Calu3 (cell line): Measurements from ENCODE around the gene SEC14L2. TPM values are rescaled to one million over a fixed set of nuclear protein-coding genes. Genes with fewer than 3 reads are reported as not detected.
A peak's percentile ranks its signal among the peaks of the same experiment; 100 is the strongest.

ENCODE experiments used
- BruUV-seq: library from RNA; stranded (reverse); fragments of 400-500 nt; replicated peaks from 2 replicates; lab custom pipeline; 2021; lab: Mats Ljungman, UMichigan
- CTCF ChIA-PET: fragments of 300-600 bp; sonication (Branson Sonifier 250); formaldehyde crosslinking; loops from one replicate; lab custom pipeline; 2022; ENCODE audit warnings: antibody characterized with exemption; lab: Charles Lee
- DNase-seq: peaks from one replicate; pipeline ENCODE4 v3.0.0; 2022
- H3K27ac Mint-ChIP-seq: one replicate; pipeline ENCODE4 v1.8.0; 2022; ENCODE audit warnings: mixed read lengths; ENCODE audit not compliant: unreplicated experiment
- H3K27me3 Mint-ChIP-seq: one replicate; pipeline ENCODE4 v1.8.0; 2022; ENCODE audit warnings: mixed read lengths; ENCODE audit not compliant: unreplicated experiment
- H3K36me3 Mint-ChIP-seq: one replicate; pipeline ENCODE4 v1.8.0; 2022; ENCODE audit warnings: mild to moderate bottlenecking, moderate library complexity, mixed read lengths; ENCODE audit not compliant: insufficient read depth, unreplicated experiment
- H3K4me1 Mint-ChIP-seq: one replicate; pipeline ENCODE4 v1.8.0; 2022; ENCODE audit warnings: mild to moderate bottlenecking, low read depth, mixed read lengths; ENCODE audit not compliant: unreplicated experiment
- H3K4me3 Mint-ChIP-seq: one replicate; pipeline ENCODE4 v1.8.0; 2022; ENCODE audit warnings: mild to moderate bottlenecking, low read depth, moderate library complexity, mixed read lengths; ENCODE audit not compliant: unreplicated experiment
- H3K9me3 Mint-ChIP-seq: one replicate; pipeline ENCODE4 v1.8.0; 2022; ENCODE audit warnings: low read depth, mixed read lengths; ENCODE audit not compliant: unreplicated experiment
- CTCF ChIP-seq: fragments of 200-600 bp; IDR thresholded peaks from one replicate; pipeline ENCODE4 v1.8.0; 2022; ENCODE audit warnings: antibody characterized with exemption; ENCODE audit not compliant: unreplicated experiment
- intact Hi-C: fragments of 100-400 bp; cut with micrococcal nuclease; formaldehyde crosslinking; loops from one replicate; pipeline ENCODE4 v1.10.0; 2022; ENCODE audit not compliant: unreplicated experiment
- total RNA-seq: library from RNA; stranded (reverse); gene quantifications from 2 replicates; pipeline ENCODE4 v1.2.3, GENCODE V29; 2022

SEC14L2 gene
- total RNA-seq, 1 experiment from 2014 or later = 39.1 TPM

- no peaks in the 10 kb centered on the region for H3K4me1 Mint-ChIP-seq
- H3K9me3 Mint-ChIP-seq = no peaks in the 10 kb centered on the region
- intact Hi-C loops = no loop called here
- H3K4me3 Mint-ChIP-seq = no peak overlapping the region
- TF ChIP-seq CTCF = no peak
- no TSS peak for BruUV-seq
- DNase-seq = no peak
- no peak overlapping the region for H3K27ac Mint-ChIP-seq
- H3K27me3 Mint-ChIP-seq = peaks cover 84% of the 10 kb centered on the region
- no peaks in the 10 kb centered on the region for H3K36me3 Mint-ChIP-seq
- CTCF ChIA-PET = interaction anchor here (1.2 kb wide), 1 partner anchor 9 kb away, joined by 3 read pairs; no protein-coding TSS in a partner anchor
Observed at GRCh38 chr22:30470655-30471054, 73.8 kb downstream of the SEC14L2 start.

- BruUV-seq = no TSS peak
- CTCF ChIA-PET = interaction anchor here (1.2 kb wide), 1 partner anchor 7 kb away, joined by 3 read pairs; no protein-coding TSS in a partner anchor
- Mint-ChIP-seq H3K27me3 (peaks cover 76% of the 10 kb centered on the region), H3K27ac (no peak within 1 kb of the TSS), H3K9me3 (no peaks in the 10 kb centered on the region), H3K4me1 (no peaks in the 10 kb centered on the region), H3K4me3 (no peak within 1 kb of the TSS), H3K36me3 (no peaks in the 10 kb centered on the region)
- intact Hi-C loops = no loop called here
- no peak for TF ChIP-seq CTCF
- DNase-seq = no peak
Observed at GRCh38 chr22:30471616-30472318, 74.9 kb downstream of the SEC14L2 start, which contains the start of gene SEC14L3. Gene SEC14L3 (minus strand): TSS chr22:30472017. CDS start chr22:30471958, 59 bp downstream.

- no peak overlapping the region for H3K27ac Mint-ChIP-seq
- no peak for DNase-seq
- intact Hi-C loops = no loop called here
- no peaks in the 10 kb centered on the region for H3K4me1 Mint-ChIP-seq
- H3K4me3 Mint-ChIP-seq = no peak overlapping the region
- H3K9me3 Mint-ChIP-seq = no peaks in the 10 kb centered on the region
- peaks cover 76% of the 10 kb centered on the region for H3K27me3 Mint-ChIP-seq
- H3K36me3 Mint-ChIP-seq = no peaks in the 10 kb centered on the region
- no TSS peak for BruUV-seq
- TF ChIP-seq CTCF = no peak
- CTCF ChIA-PET = interaction anchor here (0.8 kb wide), 1 partner anchor 11 kb away, joined by 3 read pairs; no protein-coding TSS in a partner anchor
Observed at GRCh38 chr22:30472994-30473720, 76.3 kb downstream of the SEC14L2 start.

GRCh38 chr22:30474121-30474520 lies 77.3 kb downstream of the SEC14L2 start:
- DNase-seq = no peak
- Mint-ChIP-seq H3K9me3 (no peaks in the 10 kb centered on the region), H3K4me1 (no peaks in the 10 kb centered on the region), H3K27ac (peak overlapping the region; percentile 28), H3K4me3 (no peak overlapping the region), H3K27me3 (peaks cover 77% of the 10 kb centered on the region), H3K36me3 (no peaks in the 10 kb centered on the region)
- BruUV-seq = no TSS peak
- intact Hi-C loops = no loop called here
- no peak for TF ChIP-seq CTCF
- CTCF ChIA-PET = no interaction called here

Other genes with a start within 250 kb of the SEC14L2 start
- 202 and 260 TPM in 2 replicates for gene LIF, start 150.3 kb upstream of the SEC14L2 start, total RNA-seq
- gene OSM, start 130.2 kb upstream of the SEC14L2 start, total RNA-seq = not detected in 2 replicates
- 12.0 and 14.2 TPM in 2 replicates for gene CASTOR1, start 107.5 kb upstream of the SEC14L2 start, total RNA-seq
- 24.5 and 24.8 TPM in 2 replicates for gene TBC1D10A, start 70.1 kb upstream of the SEC14L2 start, total RNA-seq
- gene SF3A1, start 40.1 kb upstream of the SEC14L2 start, total RNA-seq = 181 and 197 TPM in 2 replicates
- gene CCDC157, start 40.0 kb upstream of the SEC14L2 start, total RNA-seq = 5.0 and 5.5 TPM in 2 replicates
- gene RNF215, start 9.6 kb upstream of the SEC14L2 start, total RNA-seq = 42.5 and 48.8 TPM in 2 replicates
- gene MTFP1, start 28.8 kb downstream of the SEC14L2 start, total RNA-seq = 30.5 and 33.6 TPM in 2 replicates
- gene SEC14L3, start 75.0 kb downstream of the SEC14L2 start, total RNA-seq = not detected in 2 replicates
- 0.35 and 0.98 TPM in 2 replicates for gene SEC14L4, start 108.7 kb downstream of the SEC14L2 start, total RNA-seq
- 0.26 and 0.47 TPM in 2 replicates for gene SEC14L6, start 149.7 kb downstream of the SEC14L2 start, total RNA-seq
- 6.5 and 8.2 TPM in 2 replicates for gene GAL3ST1, start 177.6 kb downstream of the SEC14L2 start, total RNA-seq
- 98.9 and 106 TPM in 2 replicates for gene PES1, start 194.9 kb downstream of the SEC14L2 start, total RNA-seq
- 11.0 and 25.9 TPM in 2 replicates for gene TCN2, start 210.2 kb downstream of the SEC14L2 start, total RNA-seq
- 3.2 and 4.0 TPM in 2 replicates for gene SLC35E4, start 238.8 kb downstream of the SEC14L2 start, total RNA-seq